ENCODE data around the gene AGTR1.

AGTR1 gene

DNA sequence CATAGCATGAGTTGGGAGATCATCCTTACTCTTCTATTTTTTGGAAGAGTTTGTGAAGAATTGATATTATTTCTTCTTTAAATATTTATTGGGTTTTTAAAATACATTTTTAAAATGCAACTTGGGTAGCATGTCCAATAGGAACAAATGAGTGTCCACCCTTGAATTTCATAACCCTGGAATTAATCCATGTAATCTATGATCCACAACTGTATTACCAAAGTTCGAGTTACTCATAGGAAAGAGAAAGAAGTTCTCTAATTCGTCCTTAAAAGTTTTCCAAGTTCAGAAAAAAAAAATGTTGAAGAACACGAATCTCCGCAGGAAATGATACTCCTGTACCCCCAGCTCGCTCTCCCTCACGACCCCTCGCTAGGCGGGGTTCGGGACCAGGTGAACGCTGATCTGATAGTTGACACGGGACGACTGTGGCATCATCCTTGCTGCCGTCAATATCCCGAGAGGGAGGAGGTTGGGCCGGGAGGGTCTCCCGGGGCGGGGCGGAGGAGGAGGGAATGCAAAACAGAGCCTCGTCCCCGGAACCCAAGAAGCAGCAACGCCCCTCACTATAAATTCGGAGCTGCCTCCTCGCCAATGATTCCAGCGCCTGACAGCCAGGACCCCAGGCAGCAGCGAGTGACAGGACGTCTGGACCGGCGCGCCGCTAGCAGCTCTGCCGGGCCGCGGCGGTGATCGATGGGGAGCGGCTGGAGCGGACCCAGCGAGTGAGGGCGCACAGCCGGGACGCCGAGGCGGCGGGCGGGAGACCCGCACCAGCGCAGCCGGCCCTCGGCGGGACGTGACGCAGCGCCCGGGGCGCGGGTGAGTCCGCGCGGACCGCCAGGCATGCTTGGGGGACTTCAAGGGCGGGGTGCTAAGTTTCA is at the start of gene AGTR1:
Gene AGTR1 (plus strand): TSS at position 598 of the 884 bp plus-strand sequence. CDS start 43,133 bp downstream, outside the sequence.
- DNase-seq = no peak

DNA sequence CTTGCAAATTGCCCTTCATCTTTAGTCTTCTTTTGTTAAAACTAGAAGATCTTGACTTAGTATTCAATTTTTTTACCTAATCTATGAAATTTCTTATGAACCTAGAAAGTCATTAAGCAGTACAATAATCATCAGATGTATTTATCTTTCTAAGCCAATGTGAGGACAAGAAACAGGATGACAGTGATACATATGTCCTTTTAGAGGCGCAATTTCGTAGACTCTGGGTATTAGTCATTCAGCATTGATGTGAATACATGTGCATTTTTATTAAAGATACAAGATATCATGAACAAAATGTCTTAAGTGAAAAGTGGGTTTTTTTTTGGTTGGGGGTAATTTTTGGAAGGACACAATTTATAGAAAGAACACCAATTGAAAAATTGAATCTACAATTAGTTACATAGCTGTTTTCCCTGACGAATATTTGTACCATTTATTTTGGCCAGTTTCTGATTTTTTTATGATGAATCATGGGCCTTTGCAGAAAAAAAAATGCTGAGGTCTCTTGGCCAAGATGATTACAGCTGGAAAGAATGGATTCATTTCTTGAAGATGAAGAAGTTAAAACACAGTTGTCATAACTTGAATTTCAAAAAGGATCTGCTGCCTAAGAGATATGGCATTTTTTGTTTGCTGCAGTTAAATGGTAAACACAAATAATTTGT is 48.9 kb upstream of the AGTR1 start:
- no peak for DNase-seq

- DNase-seq = no peak
Measured at GRCh38 chr3:148651549-148651948, 46.2 kb upstream of the AGTR1 start.

GRCh38 chr3:148654433-148654832 is 43.3 kb upstream of the AGTR1 start:
- no peak for DNase-seq

- DNase-seq = no peak
Measured at GRCh38 chr3:148657470-148657869, 40.2 kb upstream of the AGTR1 start.

- no peak for DNase-seq
Measured at GRCh38 chr3:148659512-148659911, 38.2 kb upstream of the AGTR1 start.

DNA sequence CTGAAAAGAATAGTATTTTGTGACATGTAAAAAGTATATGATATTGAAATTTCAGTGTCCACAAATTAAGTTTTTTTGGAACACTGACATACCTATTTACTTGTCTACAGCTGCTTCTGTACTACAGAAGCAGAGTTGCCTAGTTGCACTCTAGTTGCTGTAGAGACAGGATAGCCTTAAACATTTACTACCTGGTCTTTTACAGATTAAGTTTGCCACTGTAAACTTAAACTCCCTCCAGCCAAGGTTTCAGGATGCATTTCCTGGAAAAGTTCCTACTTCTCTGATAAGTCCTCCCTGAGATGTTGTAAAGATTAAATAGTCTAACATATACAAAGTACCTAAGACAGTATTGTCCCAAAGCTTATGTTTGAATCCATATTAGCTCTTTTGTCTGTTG is 17.4 kb upstream of the AGTR1 start:
- DNase-seq = no peak

- DNase-seq = no peak
Measured at GRCh38 chr3:148681080-148681479, 16.6 kb upstream of the AGTR1 start.

DNA sequence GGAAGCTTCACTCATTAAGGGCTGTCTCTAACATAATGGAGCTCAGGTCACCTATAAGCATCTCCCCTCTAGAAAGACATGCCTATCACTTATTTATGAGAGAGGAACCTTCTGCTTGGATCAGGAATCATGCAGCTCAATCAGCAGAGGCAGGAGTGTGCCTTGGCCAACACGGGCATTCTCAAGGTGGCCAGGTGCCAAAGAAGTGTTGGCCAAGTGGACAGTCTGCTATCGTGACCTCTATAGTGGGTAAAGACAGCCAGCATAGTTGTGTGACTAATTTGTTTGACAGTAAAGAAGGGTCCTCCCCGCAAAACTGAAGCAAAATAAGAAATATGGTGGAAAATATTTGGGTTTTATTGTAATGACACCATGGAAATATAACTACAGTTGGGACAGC is 14.7 kb upstream of the AGTR1 start:
- no peak for DNase-seq

DNA sequence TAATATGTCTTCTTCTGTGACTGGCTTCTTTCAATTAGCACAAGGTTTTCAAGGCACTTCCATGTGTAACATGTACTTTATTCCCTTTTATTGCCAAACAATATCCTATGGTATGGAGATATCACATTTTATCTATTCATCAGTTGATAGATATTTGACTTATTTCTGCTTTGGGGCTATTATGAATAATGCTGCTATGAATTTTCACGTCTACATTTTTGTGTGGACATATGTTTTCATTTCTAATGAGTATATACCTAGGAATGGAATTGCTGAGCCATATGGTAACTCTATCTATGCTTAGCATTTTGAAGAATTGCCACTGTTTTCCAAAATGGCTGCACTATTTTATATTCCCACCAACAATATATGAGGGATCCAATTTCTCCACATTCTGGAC is 3.6 kb upstream of the AGTR1 start:
- no peak for DNase-seq

DNA sequence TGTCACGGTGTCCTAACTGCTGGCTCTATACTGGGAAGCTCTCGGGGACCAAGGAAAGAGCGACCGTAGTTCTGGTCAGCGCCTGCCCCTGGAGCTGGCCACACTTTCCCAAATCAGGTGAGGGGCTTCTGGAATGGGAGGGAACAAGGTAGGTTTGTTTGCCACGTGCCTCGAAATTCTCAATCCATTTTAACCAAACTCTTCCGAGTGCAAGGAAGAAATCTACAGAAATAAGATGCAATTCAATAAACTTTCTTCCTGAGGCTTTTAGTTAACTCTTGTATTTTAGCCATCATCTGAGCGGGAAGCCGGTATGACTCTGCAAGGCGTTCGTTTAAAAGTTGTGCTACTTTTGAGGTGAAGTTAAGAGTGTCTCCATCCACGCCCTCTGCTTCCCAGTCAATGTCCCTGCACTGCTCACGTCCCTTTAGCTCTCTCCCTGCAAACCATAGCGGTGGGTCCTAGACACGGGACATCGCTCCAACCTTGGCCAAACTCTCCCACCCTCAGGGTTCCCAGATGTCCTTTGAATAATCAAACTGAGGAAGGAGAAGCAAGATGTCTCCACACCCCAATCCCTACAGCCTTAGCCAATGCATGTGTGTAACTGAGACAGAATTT is 597 bp downstream of the AGTR1 start:
- no peak for DNase-seq

GRCh38 chr3:148705314-148705713 is 7.6 kb downstream of the AGTR1 start:
- DNase-seq = no peak

GRCh38 chr3:148707601-148708380 is 10.1 kb downstream of the AGTR1 start:
- DNase-seq = no peak

DNA sequence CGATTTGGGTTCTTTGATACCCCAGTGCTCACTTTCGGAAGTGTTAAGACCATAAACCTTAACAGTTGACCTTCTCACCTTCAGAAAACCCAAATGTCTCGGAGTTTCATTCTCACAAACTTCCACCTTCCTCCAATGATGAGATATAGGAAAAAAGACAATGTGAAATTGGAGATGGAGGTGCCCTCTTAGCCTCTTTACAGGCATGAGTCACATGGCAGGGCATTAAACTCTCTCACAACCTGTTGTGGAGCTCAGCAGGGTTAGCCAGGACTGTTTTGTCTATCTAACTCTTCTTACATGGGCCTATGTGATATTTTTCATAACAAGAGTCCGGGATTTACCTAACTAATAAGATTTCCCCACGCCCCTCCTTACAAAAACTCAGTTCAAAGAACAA is 10.7 kb downstream of the AGTR1 start:
- DNase-seq = no peak

DNA sequence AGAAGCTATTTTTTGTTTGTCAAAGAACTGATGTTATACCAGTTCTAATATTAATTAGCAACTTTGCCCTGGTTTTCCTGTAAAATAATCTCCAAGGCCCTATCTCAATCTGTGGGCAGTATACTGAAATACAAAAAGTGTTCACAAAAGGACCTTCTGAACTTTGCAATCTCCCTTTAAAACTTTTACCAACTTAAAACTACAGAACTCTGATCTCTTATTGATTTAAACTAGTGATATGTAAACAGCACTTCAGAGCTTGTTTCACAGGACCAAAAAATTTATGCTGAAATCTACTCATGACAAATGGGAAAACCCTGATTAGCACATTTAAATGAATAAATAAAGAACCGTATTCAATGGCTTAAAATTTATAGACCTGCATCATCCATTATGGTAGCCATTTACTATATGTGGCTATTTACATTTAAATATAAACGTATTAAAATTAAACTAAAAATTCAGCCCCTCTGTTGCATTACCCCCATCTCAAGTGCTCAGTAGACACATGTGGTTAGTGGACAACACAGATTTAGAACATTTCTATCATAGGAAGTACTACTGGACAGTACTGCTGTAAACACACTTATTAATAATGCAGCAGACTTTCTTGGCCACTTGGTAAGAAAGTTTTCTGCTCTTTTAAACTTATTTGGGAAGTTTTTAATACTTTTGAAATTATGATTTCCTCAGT is 12.0 kb downstream of the AGTR1 start:
- DNase-seq = no peak

GRCh38 chr3:148710665-148711064 is 13.0 kb downstream of the AGTR1 start:
- DNase-seq = no peak

DNA sequence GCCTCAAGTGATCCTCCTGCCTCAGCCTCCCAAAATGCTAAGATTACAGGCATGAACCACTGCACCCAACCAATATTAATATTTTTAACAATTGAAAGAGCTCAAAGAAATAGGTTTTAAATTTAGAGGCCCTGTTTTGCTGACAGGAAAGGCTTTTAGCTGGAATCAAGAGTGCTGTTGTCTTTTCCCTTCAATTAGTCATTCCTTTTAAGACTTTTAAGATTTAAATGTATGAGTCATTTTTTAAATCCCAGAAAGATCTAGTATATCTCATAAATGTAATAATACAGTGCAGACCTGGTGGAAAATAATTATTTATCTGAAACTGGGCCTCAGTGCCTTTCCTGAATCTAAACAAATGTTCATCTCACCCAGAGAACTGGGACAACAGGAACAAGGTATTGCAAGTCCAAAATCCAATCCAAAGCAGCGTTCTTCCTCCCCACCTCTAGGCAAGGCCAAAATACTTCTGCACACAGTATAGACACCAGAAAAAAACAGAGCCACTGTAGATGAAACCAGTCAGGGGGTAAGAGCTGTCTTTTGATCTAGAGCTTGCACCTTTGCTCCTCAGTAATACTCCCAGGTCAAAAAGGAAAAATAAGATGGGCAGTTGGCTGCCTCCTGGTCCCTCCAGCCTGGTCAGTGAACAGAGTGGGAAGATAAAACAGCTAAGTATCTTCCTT is 14.4 kb downstream of the AGTR1 start:
- no peak for DNase-seq

DNA sequence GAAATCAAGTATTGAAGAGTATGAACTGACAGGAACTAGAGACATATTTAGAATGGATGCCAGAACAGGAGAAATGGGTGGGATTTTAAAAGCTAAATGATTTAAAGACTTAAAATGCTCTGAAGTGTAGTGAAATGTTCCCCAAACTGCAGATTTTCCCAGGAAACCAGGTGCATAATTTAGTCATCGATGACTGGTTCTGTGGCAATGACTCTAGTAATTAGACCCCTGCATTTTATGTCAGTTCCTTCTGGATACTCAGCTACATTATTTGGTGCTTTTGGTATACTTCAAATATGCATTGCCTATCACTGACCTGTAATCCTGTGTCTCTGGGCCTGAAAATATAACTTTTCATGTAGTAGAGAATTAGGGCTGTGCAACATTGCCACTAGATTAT is 16.8 kb downstream of the AGTR1 start:
- no peak for DNase-seq

- DNase-seq = no peak
Measured at GRCh38 chr3:148716657-148717056, 19.0 kb downstream of the AGTR1 start.

DNA sequence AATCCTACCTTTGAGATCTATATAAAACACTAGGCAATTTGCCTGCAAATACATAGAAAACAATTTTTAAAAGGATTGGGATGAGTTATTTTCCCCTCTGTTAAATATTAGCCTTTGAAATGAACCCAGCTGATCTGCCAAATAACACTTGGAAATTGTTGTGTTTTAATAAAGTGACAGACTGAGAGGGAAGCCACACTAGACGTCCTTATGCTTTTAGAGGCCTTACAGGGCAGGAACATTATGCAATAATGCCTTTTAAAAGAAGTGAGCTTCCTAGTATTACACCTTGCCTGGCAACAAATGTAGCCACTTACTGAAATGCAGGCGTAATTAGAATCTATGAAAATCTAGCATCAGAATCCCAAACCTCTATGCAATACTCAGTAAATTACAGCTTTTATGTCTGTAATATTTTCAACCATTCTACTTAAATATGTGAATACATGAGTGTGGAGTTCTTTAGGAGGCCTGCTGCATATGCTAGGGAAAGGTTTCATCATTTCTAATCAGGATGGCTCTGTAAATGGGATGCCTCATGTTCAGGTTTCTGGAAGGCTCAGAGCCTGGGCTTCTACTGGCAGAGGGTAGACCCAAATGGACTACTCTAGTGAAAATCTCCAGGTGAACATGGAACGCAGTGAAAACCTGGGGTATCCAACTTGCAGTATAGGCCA is 20.3 kb downstream of the AGTR1 start:
- no peak for DNase-seq

Data from NCI-H524 treated with DMSO at 0.1 percent for 48 hours (cell line).